Smooth muscle cell (in vitro differentiated cells): ENCODE measurements around the gene SEBOX. TPM values are rescaled to one million over a fixed set of nuclear protein-coding genes. Genes with fewer than 3 reads are reported as not detected.

Experiments
- DNase-seq: peaks from one replicate; lab custom pipeline; 2025; ENCODE audit not compliant: unreplicated experiment; lab: John Stamatoyannopoulos, UW
- H2AFZ ChIP-seq: fragments of 200-600 bp; sonication (generic); 2 replicates; pipeline ENCODE4 v1.6.0; 2016; ENCODE audit warnings: antibody characterized with exemption, low read depth, mild to moderate bottlenecking
- H3F3A ChIP-seq: fragments of 200-600 bp; sonication (generic); 2 replicates; pipeline ENCODE4 v1.6.0; 2017; ENCODE audit warnings: antibody characterized with exemption, low read depth
- H3K27ac ChIP-seq: fragments of 200-600 bp; sonication (generic); 2 replicates; pipeline ENCODE4 v1.5.1; 2016; ENCODE audit warnings: low read depth, mild to moderate bottlenecking
- H3K27me3 ChIP-seq: fragments of 200-600 bp; sonication (generic); 2 replicates; pipeline ENCODE4 v1.6.1; 2016; ENCODE audit warnings: low read depth, mild to moderate bottlenecking
- H3K36me3 ChIP-seq: fragments of 200-600 bp; sonication (generic); 2 replicates; pipeline ENCODE4 v1.5.1; 2016; ENCODE audit warnings: low read depth
- H3K4me1 ChIP-seq: fragments of 200-600 bp; sonication (generic); 2 replicates; pipeline ENCODE4 v1.5.1; 2016; ENCODE audit warnings: low read depth
- H3K4me2 ChIP-seq: fragments of 200-600 bp; sonication (generic); 2 replicates; pipeline ENCODE4 v1.6.0; 2016; ENCODE audit warnings: mild to moderate bottlenecking
- H3K4me3 ChIP-seq: fragments of 200-600 bp; sonication (generic); 2 replicates; pipeline ENCODE4 v1.5.1; 2016; ENCODE audit warnings: mild to moderate bottlenecking
- H3K79me2 ChIP-seq: fragments of 200-600 bp; sonication (generic); 2 replicates; pipeline ENCODE4 v1.6.0; 2016; ENCODE audit warnings: low read depth, mild to moderate bottlenecking
- H3K9ac ChIP-seq: fragments of 200-600 bp; sonication (generic); 2 replicates; pipeline ENCODE4 v1.6.0; 2016; ENCODE audit warnings: low read depth
- H3K9me3 ChIP-seq: fragments of 200-600 bp; sonication (generic); replicated peaks from 2 replicates; pipeline ENCODE4 v1.5.1; 2016; ENCODE audit warnings: low read depth
- H4K20me1 ChIP-seq: fragments of 200-600 bp; sonication (generic); 2 replicates; pipeline ENCODE4 v1.6.0; 2016; ENCODE audit warnings: low read depth
- WGBS: methylation state at CpG from one replicate; pipeline ENCODE4 v1.1.7; 2016; ENCODE audit warnings: low lambda C conversion rate; 5-methylcytosine and 5-hydroxymethylcytosine counted together
- polyA plus RNA-seq: library from polyadenylated mRNA; unstranded; fragments of >200 nt; fragmentation: Nextera tagmentation; extraction: Ambion mirVana; gene quantifications from 2 replicates; pipeline ENCODE4 v1.2.1, GENCODE V29; 2016
- total RNA-seq: library from RNA; depleted of rRNA; stranded (reverse); fragments of >200 nt; gene quantifications from 2 replicates; pipeline ENCODE4 v1.2.3, GENCODE V29; 2014
- TF ChIP-seq, protein P1 (sequence below): fragments of 200-600 bp; sonication (generic); IDR thresholded peaks from 2 replicates; pipeline ENCODE4 v1.5.1; 2017; ENCODE audit warnings: borderline replicate concordance, mild to moderate bottlenecking, antibody characterized with exemption; ENCODE audit not compliant: insufficient read depth, poor library complexity, severe bottlenecking

Gene SEBOX
- not detected in 2 replicates for total RNA-seq
- polyA plus RNA-seq, result not detected in 2 replicates

GRCh38 chr17:28364665-28365363 is at the start of gene SEBOX:
Gene SEBOX, minus strand, starts transcription at chr17:28365199. Its CDS starts 48 bp downstream, at chr17:28365151.
- H3K79me2 ChIP-seq, result no peaks in the 10 kb centered on the region
- no peaks in the 10 kb centered on the region for H3K9me3 ChIP-seq
- no peak within 1 kb of the TSS for H2AFZ ChIP-seq
- TF ChIP-seq, protein P1, sequence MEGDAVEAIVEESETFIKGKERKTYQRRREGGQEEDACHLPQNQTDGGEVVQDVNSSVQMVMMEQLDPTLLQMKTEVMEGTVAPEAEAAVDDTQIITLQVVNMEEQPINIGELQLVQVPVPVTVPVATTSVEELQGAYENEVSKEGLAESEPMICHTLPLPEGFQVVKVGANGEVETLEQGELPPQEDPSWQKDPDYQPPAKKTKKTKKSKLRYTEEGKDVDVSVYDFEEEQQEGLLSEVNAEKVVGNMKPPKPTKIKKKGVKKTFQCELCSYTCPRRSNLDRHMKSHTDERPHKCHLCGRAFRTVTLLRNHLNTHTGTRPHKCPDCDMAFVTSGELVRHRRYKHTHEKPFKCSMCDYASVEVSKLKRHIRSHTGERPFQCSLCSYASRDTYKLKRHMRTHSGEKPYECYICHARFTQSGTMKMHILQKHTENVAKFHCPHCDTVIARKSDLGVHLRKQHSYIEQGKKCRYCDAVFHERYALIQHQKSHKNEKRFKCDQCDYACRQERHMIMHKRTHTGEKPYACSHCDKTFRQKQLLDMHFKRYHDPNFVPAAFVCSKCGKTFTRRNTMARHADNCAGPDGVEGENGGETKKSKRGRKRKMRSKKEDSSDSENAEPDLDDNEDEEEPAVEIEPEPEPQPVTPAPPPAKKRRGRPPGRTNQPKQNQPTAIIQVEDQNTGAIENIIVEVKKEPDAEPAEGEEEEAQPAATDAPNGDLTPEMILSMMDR, result no peak
- H3F3A ChIP-seq, result no peaks in the 10 kb centered on the region
- no peak within 1 kb of the TSS for H3K4me3 ChIP-seq
- peaks cover 3% of the 10 kb centered on the region for H3K4me1 ChIP-seq
- H3K27ac ChIP-seq, result no peak within 1 kb of the TSS
- no peak within 1 kb of the TSS for H3K4me2 ChIP-seq
- H3K27me3 ChIP-seq, result no peaks in the 10 kb centered on the region
- H3K9ac ChIP-seq, result no peak within 1 kb of the TSS
- DNase-seq, result no peak
- no peaks in the 10 kb centered on the region for H4K20me1 ChIP-seq
- H3K36me3 ChIP-seq, result peaks cover 5% of the 10 kb centered on the region
- WGBS, result 96% methylated on average over 12 of the region's 13 CpGs

DNA sequence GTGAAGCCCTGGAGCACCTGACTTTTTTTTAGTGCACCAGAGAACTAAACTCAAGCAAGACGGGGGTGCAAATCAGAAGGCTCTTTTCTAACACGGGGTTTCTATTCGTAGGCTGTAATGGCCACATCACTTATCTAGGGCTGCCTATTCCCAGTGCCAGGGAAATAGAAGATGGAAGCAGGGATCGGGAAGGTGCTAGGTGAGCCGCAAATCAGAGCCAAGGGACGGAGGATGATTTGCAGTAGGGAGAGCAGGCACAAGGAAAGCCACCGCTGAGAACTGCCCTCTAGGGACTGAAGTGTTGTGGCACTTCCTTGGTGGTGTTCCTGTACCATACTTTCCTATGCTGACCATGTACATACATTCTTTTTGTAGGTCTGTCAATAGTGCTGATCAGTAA is 48.8 kb upstream of the SEBOX start:
- Histone ChIP-seq H3K27ac (no peak overlapping the region), H3F3A (no peaks in the 10 kb centered on the region), H3K4me2 (no peak overlapping the region), H2AFZ (no peak overlapping the region), H3K9ac (no peak overlapping the region), H3K9me3 (no peaks in the 10 kb centered on the region), H3K36me3 (no peaks in the 10 kb centered on the region), H3K4me1 (no peaks in the 10 kb centered on the region), H4K20me1 (no peaks in the 10 kb centered on the region), H3K27me3 (no peaks in the 10 kb centered on the region), H3K4me3 (no peak overlapping the region), H3K79me2 (no peaks in the 10 kb centered on the region)
- DNase-seq, result no peak
- TF ChIP-seq, protein P1, result no peak
- WGBS, result 74% methylated on average over 7 of the region's 7 CpGs

DNA sequence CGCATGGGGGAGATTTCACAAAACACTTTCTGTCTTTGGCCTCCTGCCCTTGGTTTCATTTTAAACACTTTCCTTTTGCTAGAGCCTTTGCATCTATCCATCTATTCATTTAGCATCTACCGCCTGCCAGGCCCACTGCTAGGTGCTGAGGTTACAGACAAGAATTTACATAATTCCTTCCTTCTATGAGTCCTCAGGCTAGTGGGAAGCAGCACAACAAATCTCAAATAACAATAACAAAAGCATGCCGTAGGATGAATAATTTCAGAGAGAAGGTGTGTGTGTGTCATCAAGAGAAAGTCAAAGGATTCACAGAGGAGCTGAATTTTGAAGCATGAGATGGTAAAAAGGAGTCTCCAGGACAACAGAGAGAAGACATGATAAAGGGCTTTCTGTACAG is 47.1 kb upstream of the SEBOX start:
- Histone ChIP-seq H3K9ac (no peak overlapping the region), H3K9me3 (no peaks in the 10 kb centered on the region), H4K20me1 (no peaks in the 10 kb centered on the region), H3K4me1 (peaks cover 6% of the 10 kb centered on the region), H3K36me3 (no peaks in the 10 kb centered on the region), H3K27ac (no peak overlapping the region), H2AFZ (no peak overlapping the region), H3K79me2 (no peaks in the 10 kb centered on the region), H3K4me2 (no peak overlapping the region), H3K27me3 (no peaks in the 10 kb centered on the region), H3K4me3 (no peak overlapping the region), H3F3A (no peaks in the 10 kb centered on the region)
- 61% methylated on average over 3 of the region's 3 CpGs for WGBS
- TF ChIP-seq, protein P1, result no peak
- no peak for DNase-seq

GRCh38 chr17:28407974-28408306 is 42.9 kb upstream of the SEBOX start:
- DNase-seq, result no peak
- TF ChIP-seq, protein P1, result no peak
- Histone ChIP-seq H3K9ac (no peak overlapping the region), H3K36me3 (no peaks in the 10 kb centered on the region), H3K9me3 (no peaks in the 10 kb centered on the region), H2AFZ (no peak overlapping the region), H3K4me1 (peaks cover 6% of the 10 kb centered on the region), H3F3A (no peaks in the 10 kb centered on the region), H3K4me3 (no peak overlapping the region), H4K20me1 (no peaks in the 10 kb centered on the region), H3K79me2 (no peaks in the 10 kb centered on the region), H3K27ac (no peak overlapping the region), H3K27me3 (no peaks in the 10 kb centered on the region), H3K4me2 (no peak overlapping the region)
- 100% methylated on average over 1 of the region's 1 CpG for WGBS
